Measurements from ENCODE around the gene ABCA9. TPM values are rescaled to one million over a fixed set of nuclear protein-coding genes. Genes with fewer than 3 reads are reported as not detected.

ABCA9 gene
- polyA plus RNA-seq, 3 donors = 0.02 to 0.49 TPM; not detected in 1

DNA sequence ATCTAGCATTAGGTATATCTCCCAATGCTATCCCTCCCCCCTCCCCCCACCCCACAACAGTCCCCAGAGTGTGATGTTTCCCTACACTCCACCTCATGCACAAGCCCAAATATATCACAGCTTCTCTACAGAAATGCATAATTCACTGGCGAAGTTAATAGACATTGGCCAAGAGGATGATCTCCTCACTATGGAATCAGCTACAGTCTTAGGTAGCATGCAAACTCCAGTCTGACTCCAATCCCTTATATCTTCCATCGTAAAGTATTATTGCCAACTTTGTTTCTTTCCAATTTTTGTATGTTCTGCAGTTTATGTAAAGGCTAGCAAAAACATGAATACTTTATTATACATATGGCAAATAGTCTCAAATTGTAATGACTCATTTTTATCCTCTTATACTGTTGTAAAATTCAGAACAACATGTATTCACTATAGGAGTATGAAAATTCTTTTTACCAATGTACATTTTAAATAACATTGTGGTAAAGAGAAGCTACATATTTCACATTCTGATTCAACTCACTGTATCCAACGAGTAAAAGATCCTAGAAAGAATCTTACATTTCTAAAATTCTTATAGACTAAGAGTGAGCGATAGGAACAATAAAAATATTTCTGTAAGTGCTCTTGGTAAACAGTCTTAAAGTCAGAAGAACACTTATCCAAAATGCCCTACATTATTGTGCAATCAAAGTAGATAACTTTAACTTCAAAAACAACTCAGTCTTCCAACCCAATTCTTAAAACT, 106.4 kb downstream of the ABCA9 start:
- H3K27ac Mint-ChIP-seq = no peak overlapping the region
- H3K4me3 Mint-ChIP-seq = no peak overlapping the region
- Histone ChIP-seq H3K27me3 (ENCODE audit: control insufficient read depth in 2 of 2, insufficient read depth in 2 of 2, low read length in 2 of 2) (no peaks in the 10 kb centered on the region), H3K4me3 (replicated peaks in 1 of 3; ENCODE audit: low read depth in 2 of 3, low read length in 3 of 3) (no peak overlapping the region), H3K4me1 (ENCODE audit: control insufficient read depth in 1 of 2, insufficient read depth in 2 of 2, low read length in 2 of 2) (no peaks in the 10 kb centered on the region), H4K20me1 (ENCODE audit: insufficient read depth, low read length) (no peaks in the 10 kb centered on the region), H3K9me3 (replicated peaks in 1 of 2; ENCODE audit: control insufficient read depth in 1 of 2, insufficient read depth in 1 of 2, low read length in 2 of 2) (peaks cover 0 to 3% of the 10 kb centered on the region in 2 donors), H3K79me2 (ENCODE audit: insufficient read depth, low read length) (no peaks in the 10 kb centered on the region), H3K9ac (ENCODE audit: insufficient read depth, low read length, poor library complexity, severe bottlenecking) (no peak overlapping the region), H3K36me3 (replicated peaks in 1 of 2; ENCODE audit: control insufficient read depth in 1 of 2, insufficient read depth in 2 of 2, low read length in 2 of 2) (no peaks in the 10 kb centered on the region), H2AFZ (ENCODE audit: insufficient read depth, low read depth, low read length, poor library complexity, severe bottlenecking) (no peak overlapping the region), H3K4me2 (replicated peaks; ENCODE audit: extremely low read depth, low read length, poor library complexity, severe bottlenecking) (no peak overlapping the region), H3K27ac (ENCODE audit: low read depth in 1 of 2, low read length in 2 of 2) (no peak overlapping the region)
- no peak for DNase-seq
- H3K9me3 Mint-ChIP-seq = peaks cover 0 to 6% (median 4%) of the 10 kb centered on the region in 7 donors
- H3K27me3 Mint-ChIP-seq (ENCODE audit: low read depth in 3 of 3) = peaks cover 0 to 3% (median 1%) of the 10 kb centered on the region in 3 donors
- TF ChIP-seq, protein P1, sequence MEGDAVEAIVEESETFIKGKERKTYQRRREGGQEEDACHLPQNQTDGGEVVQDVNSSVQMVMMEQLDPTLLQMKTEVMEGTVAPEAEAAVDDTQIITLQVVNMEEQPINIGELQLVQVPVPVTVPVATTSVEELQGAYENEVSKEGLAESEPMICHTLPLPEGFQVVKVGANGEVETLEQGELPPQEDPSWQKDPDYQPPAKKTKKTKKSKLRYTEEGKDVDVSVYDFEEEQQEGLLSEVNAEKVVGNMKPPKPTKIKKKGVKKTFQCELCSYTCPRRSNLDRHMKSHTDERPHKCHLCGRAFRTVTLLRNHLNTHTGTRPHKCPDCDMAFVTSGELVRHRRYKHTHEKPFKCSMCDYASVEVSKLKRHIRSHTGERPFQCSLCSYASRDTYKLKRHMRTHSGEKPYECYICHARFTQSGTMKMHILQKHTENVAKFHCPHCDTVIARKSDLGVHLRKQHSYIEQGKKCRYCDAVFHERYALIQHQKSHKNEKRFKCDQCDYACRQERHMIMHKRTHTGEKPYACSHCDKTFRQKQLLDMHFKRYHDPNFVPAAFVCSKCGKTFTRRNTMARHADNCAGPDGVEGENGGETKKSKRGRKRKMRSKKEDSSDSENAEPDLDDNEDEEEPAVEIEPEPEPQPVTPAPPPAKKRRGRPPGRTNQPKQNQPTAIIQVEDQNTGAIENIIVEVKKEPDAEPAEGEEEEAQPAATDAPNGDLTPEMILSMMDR (IDR thresholded peaks at IDR 0.05) = no peak
- no CpG with 5 or more reads among the region's 4 CpGs for WGBS (ENCODE audit: insufficient coverage)
- peaks cover 2% of the 10 kb centered on the region for H3K4me1 Mint-ChIP-seq
- intact Hi-C loops (cut with micrococcal nuclease) = no loop called here
- H3K36me3 Mint-ChIP-seq = no peaks in the 10 kb centered on the region

DNA sequence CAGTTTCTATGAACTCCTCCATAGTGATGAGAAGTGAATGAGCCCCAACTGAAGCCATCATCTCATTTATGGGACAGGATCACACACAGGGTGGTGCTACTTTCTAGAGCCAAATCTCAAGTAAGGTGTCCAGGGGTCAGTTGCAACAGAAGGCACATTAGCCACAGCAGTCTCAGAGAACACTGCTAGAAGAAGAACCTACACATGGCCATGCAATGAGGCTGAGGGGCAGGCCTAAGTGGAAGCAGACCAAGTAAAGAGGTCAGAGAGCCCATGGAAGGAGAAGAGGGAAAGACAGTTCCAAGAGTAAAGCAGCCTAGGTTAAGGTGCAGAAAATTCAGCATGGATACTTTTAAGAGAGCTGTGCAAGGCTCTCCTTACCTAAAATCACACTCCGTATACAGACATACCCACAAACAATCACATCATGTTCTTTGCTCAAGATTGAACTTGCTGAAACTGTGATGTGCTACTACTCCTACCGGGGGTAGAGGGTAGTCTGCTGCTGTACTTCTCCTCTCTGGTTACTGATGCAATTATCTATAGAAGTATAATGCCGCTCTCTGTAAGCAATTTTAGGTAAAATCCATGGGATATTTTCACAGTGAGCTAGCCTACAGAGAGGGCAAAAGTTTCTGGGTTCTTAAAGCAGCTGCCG, 107.3 kb downstream of the ABCA9 start:
- Histone ChIP-seq H3K36me3 (replicated peaks in 1 of 2; ENCODE audit: control insufficient read depth in 1 of 2, insufficient read depth in 2 of 2, low read length in 2 of 2) (no peaks in the 10 kb centered on the region), H3K79me2 (ENCODE audit: insufficient read depth, low read length) (no peaks in the 10 kb centered on the region), H3K4me1 (ENCODE audit: control insufficient read depth in 1 of 2, insufficient read depth in 2 of 2, low read length in 2 of 2) (no peaks in the 10 kb centered on the region), H4K20me1 (ENCODE audit: insufficient read depth, low read length) (no peaks in the 10 kb centered on the region), H2AFZ (ENCODE audit: insufficient read depth, low read depth, low read length, poor library complexity, severe bottlenecking) (peak overlapping the region; percentile 46), H3K9ac (ENCODE audit: insufficient read depth, low read length, poor library complexity, severe bottlenecking) (no peak overlapping the region), H3K4me2 (replicated peaks; ENCODE audit: extremely low read depth, low read length, poor library complexity, severe bottlenecking) (no peak overlapping the region), H3K27ac (ENCODE audit: low read depth in 1 of 2, low read length in 2 of 2) (no peak overlapping the region), H3K9me3 (replicated peaks in 1 of 2; ENCODE audit: control insufficient read depth in 1 of 2, insufficient read depth in 1 of 2, low read length in 2 of 2) (no peaks in the 10 kb centered on the region), H3K27me3 (ENCODE audit: control insufficient read depth in 2 of 2, insufficient read depth in 2 of 2, low read length in 2 of 2) (no peaks in the 10 kb centered on the region), H3K4me3 (replicated peaks in 1 of 3; ENCODE audit: low read depth in 2 of 3, low read length in 3 of 3) (no peak overlapping the region)
- TF ChIP-seq, protein P1 (IDR thresholded peaks at IDR 0.05) = no peak
- DNase-seq = no peak
- H3K27me3 Mint-ChIP-seq (ENCODE audit: low read depth in 3 of 3) = peaks cover 0 to 3% (median 3%) of the 10 kb centered on the region in 3 donors
- H3K27ac Mint-ChIP-seq = no peak overlapping the region
- peaks cover 2% of the 10 kb centered on the region for H3K4me1 Mint-ChIP-seq
- H3K4me3 Mint-ChIP-seq = no peak overlapping the region
- peaks cover 0 to 2% (median 0%) of the 10 kb centered on the region in 7 donors for H3K9me3 Mint-ChIP-seq
- no CpG with 5 or more reads among the region's 4 CpGs for WGBS (ENCODE audit: insufficient coverage)
- intact Hi-C loops (cut with micrococcal nuclease) = no loop called here
- no peaks in the 10 kb centered on the region for H3K36me3 Mint-ChIP-seq

All from CD14-positive monocyte (primary cell).